RWPE1 (cell line): ENCODE data around the gene TMEM59L.

Experiments
- CTCF ChIA-PET: fragments of 350-600 bp; sonication (Branson Sonifier 250); formaldehyde crosslinking; extraction: SDS; loops from one replicate; lab custom pipeline; 2021; lab: Yijun Ruan, JAX
- POLR2A ChIA-PET: fragments of 400-600 bp; formaldehyde crosslinking; extraction: SDS; loops from one replicate; lab custom pipeline; 2020; ENCODE audit warnings: antibody characterized with exemption; ENCODE audit not compliant: low non-redundant PET; lab: Yijun Ruan, JAX
- DNase-seq: peaks from one replicate; pipeline ENCODE4 v3.0.0; 2012; ENCODE audit warnings: low spot score
- H3K27ac ChIP-seq: fragments of 450-650 bp; 2 replicates; pipeline ENCODE4 v1.5.1; 2017
- TF ChIP-seq, protein P1 (sequence below): fragments of 450-650 bp; conservative IDR thresholded peaks from 2 replicates; pipeline ENCODE4 v1.5.1; 2017; ENCODE audit warnings: low read depth, mild to moderate bottlenecking

TMEM59L gene

GRCh38 chr19:18669524-18669817 lies 56.8 kb downstream of the TMEM59L start:
- peak overlapping the region; percentile 39 for H3K27ac ChIP-seq
- TF ChIP-seq, protein P1, sequence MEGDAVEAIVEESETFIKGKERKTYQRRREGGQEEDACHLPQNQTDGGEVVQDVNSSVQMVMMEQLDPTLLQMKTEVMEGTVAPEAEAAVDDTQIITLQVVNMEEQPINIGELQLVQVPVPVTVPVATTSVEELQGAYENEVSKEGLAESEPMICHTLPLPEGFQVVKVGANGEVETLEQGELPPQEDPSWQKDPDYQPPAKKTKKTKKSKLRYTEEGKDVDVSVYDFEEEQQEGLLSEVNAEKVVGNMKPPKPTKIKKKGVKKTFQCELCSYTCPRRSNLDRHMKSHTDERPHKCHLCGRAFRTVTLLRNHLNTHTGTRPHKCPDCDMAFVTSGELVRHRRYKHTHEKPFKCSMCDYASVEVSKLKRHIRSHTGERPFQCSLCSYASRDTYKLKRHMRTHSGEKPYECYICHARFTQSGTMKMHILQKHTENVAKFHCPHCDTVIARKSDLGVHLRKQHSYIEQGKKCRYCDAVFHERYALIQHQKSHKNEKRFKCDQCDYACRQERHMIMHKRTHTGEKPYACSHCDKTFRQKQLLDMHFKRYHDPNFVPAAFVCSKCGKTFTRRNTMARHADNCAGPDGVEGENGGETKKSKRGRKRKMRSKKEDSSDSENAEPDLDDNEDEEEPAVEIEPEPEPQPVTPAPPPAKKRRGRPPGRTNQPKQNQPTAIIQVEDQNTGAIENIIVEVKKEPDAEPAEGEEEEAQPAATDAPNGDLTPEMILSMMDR, result no peak
- ChIA-PET POLR2A (no interaction called here), CTCF (interaction anchor here (0.6 kb wide), 1 partner anchor 217 kb away, joined by 3 read pairs; no protein-coding TSS in a partner anchor)
- no peak for DNase-seq

DNA sequence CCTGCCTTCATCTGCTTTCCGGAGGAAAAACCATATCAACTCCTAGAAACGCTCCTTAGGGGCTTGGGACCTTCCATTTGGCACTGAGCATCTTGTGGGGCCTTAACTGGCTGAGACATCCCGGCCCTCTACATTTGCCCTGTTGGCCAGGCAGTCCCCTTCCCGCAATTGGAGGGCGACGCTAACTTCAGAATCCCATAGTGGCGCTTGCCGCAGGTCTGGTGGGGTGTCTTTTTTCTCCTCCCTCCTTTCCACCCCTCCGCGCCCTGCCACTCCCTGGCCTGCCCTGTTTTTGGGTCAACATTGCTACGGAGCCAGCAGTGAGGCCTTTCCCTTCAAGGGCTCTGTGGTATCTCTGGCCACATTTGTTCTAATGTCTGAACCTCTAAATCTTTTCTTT lies 57.2 kb downstream of the TMEM59L start:
- TF ChIP-seq, protein P1, result no peak
- no peak for DNase-seq
- peak overlapping the region; percentile 39 for H3K27ac ChIP-seq
- CTCF ChIA-PET, result interaction anchor here (0.6 kb wide), 1 partner anchor 217 kb away, joined by 3 read pairs; no protein-coding TSS in a partner anchor
- POLR2A ChIA-PET, result no interaction called here

DNA sequence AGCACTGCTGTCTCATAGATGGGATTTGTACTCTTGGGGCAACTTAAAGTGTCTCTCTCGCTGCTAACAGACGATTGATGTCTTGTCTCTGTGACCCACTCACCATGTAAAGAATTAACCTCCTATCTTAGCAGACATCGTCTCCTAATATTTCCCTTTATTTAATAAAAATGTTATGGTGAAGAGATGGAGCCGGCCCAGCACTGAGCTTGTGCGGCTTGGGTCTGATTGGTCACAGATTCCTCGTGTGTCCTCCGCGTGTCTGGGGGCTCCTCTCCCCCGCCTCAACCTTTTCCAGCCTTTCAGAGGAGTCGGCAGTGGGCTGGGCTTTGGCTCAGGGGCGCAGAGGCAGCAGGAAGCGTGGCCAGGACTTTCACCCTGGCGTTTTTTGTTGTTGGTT lies 57.6 kb downstream of the TMEM59L start:
- H3K27ac ChIP-seq, result peak overlapping the region; percentile 39
- DNase-seq, result no peak
- TF ChIP-seq, protein P1, result no peak
- ChIA-PET CTCF (no interaction called here), POLR2A (no interaction called here)
